HG03460 (cell line): ENCODE data around the gene PURA.

Source experiments
- ATAC-seq: cut with Tn5 transposase; IDR thresholded peaks from one replicate; pipeline ENCODE4 v1.9.1; 2021; ENCODE audit not compliant: unreplicated experiment

PURA gene

GRCh38 chr5:140109759-140110645 is 3.9 kb upstream of the PURA start:
- ATAC-seq, result no peak

- no peak for ATAC-seq
These were observed 3.3 kb upstream of the PURA start for GRCh38 chr5:140110646-140110957.

GRCh38 chr5:140111011-140111858 is 2.7 kb upstream of the PURA start:
- no peak for ATAC-seq

- ATAC-seq, result no peak
These were observed 1.9 kb upstream of the PURA start for GRCh38 chr5:140111859-140112551.

- ATAC-seq, result no peak
These were observed 1.2 kb upstream of the PURA start for GRCh38 chr5:140112685-140113179.

- ATAC-seq, result no peak
These were observed 670 bp upstream of the PURA start for GRCh38 chr5:140113180-140113698.

GRCh38 chr5:140114341-140115185 is 654 bp downstream of the PURA start:
- peak; percentile 38 for ATAC-seq

GRCh38 chr5:140115186-140115500 is 1.2 kb downstream of the PURA start:
- no peak for ATAC-seq

GRCh38 chr5:140116716-140117115 is 2.8 kb downstream of the PURA start:
- no peak for ATAC-seq

GRCh38 chr5:140117523-140117922 is 3.6 kb downstream of the PURA start:
- no peak for ATAC-seq

- ATAC-seq, result no peak
These were observed 4.5 kb downstream of the PURA start for GRCh38 chr5:140118302-140118936.

GRCh38 chr5:140125637-140126036 is 11.7 kb downstream of the PURA start, which contains the start of gene IGIP:
Gene IGIP (plus strand): TSS chr5:140125937. CDS start chr5:140128477, 2,540 bp downstream.
- ATAC-seq, result no peak

GRCh38 chr5:140126315-140127012 is 12.6 kb downstream of the PURA start:
- no peak for ATAC-seq

- ATAC-seq, result no peak
These were observed 14.5 kb downstream of the PURA start for GRCh38 chr5:140128376-140128775.

GRCh38 chr5:140130949-140131733 is 17.2 kb downstream of the PURA start:
- ATAC-seq, result no peak

GRCh38 chr5:140131967-140132409 is 18.1 kb downstream of the PURA start:
- no peak for ATAC-seq

GRCh38 chr5:140133514-140134167 is 19.7 kb downstream of the PURA start:
- no peak for ATAC-seq
